NCI-H1092 treated with DMSO at 0.1 percent for 48 hours (cell line): ENCODE results near the gene PLPPR3.
"Not testable (repeated sequence)": the region's sequence is repeated elsewhere in the genome, so short reads cannot be mapped to it uniquely, and the experiment has no call there.

Source experiments
- DNase-seq: peaks from one replicate; lab custom pipeline; 2025; lab: John Stamatoyannopoulos, UW

PLPPR3 gene

GRCh38 chr19:854549-854948 lies 32.8 kb upstream of the PLPPR3 start:
- DNase-seq = no peak

GRCh38 chr19:853614-854220 lies 32.0 kb upstream of the PLPPR3 start:
- not testable (repeated sequence) for DNase-seq

- DNase-seq = no peak
Observed at GRCh38 chr19:853014-853585, 31.3 kb upstream of the PLPPR3 start.

GRCh38 chr19:852136-853013 lies 30.6 kb upstream of the PLPPR3 start, which contains the start of gene ELANE:
Gene ELANE, plus strand, starts transcription at chr19:852303. Its CDS starts 26 bp downstream, at chr19:852329.
- DNase-seq = no peak

DNA sequence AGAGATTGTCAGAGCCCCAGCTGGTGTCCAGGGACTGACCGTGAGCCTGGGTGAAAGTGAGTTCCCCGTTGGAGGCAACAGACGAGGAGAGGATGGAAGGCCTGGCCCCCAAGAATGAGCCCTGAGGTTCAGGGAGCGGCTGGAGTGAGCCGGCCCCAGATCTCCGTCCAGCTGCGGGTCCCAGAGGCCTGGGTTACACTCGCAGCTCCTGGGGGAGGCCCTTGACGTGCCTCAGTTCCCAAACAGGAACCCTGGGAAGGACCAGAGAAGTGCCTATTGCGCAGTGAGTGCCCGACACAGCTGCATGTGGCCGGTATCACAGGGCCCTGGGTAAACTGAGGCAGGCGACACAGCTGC lies 29.2 kb upstream of the PLPPR3 start:
- DNase-seq = no peak

- DNase-seq = no peak
Observed at GRCh38 chr19:850221-850978, 28.6 kb upstream of the PLPPR3 start.

DNA sequence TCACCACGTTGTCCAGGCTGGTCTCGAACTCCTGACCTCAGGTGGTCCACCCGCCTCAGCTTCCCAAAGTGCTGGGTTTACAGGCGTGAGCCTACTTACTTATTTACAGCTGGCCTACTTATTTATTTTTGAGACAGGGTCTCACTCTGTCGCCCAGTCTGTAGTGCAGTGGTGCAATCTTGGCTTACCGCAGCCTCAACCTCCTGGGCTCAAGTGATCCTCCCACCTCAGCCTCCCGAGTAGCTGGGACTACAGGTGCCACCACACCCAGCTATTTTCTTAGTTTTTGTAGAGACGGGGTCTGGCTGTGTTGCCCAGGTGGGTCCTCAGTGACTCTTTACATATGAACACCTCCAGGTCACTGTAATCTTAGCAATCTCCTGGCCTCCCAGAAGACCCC lies 27.4 kb upstream of the PLPPR3 start:
- DNase-seq = not testable (repeated sequence)

- no peak for DNase-seq
Observed at GRCh38 chr19:848386-848921, 26.7 kb upstream of the PLPPR3 start.

- DNase-seq = no peak
Observed at GRCh38 chr19:845707-846521, 24.2 kb upstream of the PLPPR3 start.

GRCh38 chr19:844546-844971 lies 22.8 kb upstream of the PLPPR3 start:
- DNase-seq = no peak

DNA sequence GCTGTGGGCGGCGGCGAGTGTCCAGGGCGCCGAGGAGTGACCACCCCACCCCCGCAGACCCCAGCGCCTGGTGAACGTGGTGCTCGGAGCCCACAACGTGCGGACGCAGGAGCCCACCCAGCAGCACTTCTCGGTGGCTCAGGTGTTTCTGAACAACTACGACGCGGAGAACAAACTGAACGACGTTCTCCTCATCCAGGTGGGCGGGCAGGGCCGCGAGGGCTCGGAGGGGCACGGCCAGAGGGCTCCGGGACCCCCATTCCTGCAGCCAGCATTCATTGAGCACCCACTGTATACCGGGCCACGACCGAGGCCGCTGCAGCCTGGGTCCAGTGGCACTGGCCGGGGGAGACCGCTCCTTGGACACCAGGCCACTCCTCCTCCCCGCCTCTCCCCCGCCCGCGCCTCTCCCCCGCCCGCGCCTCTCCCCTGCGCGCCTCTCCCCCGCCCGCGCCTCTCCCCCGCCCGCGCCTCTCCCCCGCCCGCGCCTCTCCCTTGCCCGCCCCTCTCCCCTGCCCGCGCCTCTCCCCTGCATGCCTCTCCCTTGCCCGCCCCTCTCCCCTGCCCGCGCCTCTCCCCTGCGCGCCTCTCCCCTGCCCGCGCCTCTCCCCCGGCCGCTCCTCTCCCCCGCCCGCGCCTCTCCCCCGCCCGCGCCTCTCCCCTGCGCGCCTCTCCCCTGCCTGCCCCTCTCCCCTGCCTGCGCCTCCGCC lies 22.2 kb upstream of the PLPPR3 start:
- DNase-seq = no peak

DNA sequence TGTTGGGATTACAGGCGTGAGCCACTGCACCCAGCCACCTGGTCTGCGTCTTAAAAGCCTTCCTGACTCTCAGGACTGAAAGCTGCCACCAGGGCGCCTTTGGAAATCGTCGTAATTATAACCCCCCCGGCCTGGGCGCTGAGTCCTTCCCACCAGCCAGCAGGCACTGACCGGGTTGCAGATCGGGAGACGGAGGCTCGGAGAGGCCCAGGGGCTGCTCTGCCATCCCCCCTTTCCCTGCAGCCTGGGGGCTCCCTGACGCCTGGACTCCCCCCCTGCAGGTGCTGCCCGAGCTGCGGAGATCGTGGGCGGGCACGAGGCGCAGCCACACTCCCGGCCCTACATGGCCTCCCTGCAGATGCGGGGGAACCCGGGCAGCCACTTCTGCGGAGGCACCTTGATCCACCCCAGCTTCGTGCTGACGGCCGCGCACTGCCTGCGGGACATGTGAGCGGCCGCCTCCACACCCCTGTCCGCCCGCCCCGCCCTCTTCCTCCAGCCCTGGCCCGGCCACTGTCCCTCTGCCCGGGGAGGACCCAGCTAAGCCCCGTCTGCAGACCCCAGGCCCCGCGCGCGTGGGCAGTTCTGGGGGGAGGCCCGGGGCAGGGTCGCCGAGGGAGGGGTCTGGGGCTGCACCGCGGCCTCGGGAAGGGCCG lies 21.6 kb upstream of the PLPPR3 start:
- DNase-seq = no peak

- DNase-seq = not testable (repeated sequence)
Observed at GRCh38 chr19:842802-843179, 21.0 kb upstream of the PLPPR3 start.

- DNase-seq = no peak
Observed at GRCh38 chr19:840519-841206, 18.9 kb upstream of the PLPPR3 start, which contains the start of gene PRTN3. Gene PRTN3, plus strand, starts transcription at chr19:840999. Its CDS starts 10 bp downstream, at chr19:841009.

DNA sequence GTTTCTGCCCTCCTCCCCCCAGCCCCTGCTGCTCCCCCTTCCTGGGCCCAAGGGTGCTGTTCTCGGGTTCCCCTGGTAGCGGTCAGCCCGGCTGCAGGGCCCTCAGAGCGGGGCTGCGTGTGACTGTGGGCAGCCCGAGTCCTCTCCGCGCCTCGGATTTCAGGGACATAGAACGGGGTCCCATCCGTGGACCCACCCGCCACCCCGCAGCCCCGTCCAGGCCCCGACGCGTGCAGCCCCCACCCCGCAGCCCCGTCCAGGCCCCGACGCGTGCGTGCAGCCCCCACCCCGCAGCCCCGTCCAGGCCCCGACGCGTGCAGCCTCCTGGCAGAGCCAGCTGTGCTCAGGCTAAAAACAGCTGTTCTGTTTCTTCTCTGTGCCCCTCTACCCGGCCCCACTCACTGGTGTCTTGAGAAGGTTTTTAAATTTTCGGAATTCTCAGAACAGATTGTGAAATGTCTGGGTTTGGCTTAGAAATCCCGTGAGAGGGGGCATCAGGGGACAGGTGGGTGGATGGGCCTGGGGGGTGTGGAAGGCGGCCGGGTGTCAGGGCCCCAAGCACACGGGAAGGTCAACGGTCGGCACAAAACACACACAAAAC lies 13.6 kb upstream of the PLPPR3 start:
- no peak for DNase-seq

GRCh38 chr19:834216-834615 lies 12.5 kb upstream of the PLPPR3 start:
- no peak for DNase-seq

- no peak for DNase-seq
Observed at GRCh38 chr19:831407-832369, 9.9 kb upstream of the PLPPR3 start.
